ENCODE results near the gene PSMB3. TPM values are rescaled to one million over a fixed set of nuclear protein-coding genes. Genes with fewer than 3 reads are reported as not detected.

PSMB3 gene
- total RNA-seq, 1 donor from 2014 or later: 156 TPM

GRCh38 chr17:38741921-38742410 lies 10.6 kb upstream of the PSMB3 start:
- H3K27me3 ChIP-seq (ENCODE audit: control insufficient read depth in 3 of 3, insufficient read depth in 3 of 3, low read length in 3 of 3): peaks cover 14 to 25% (median 24%) of the 10 kb centered on the region in 3 donors

GRCh38 chr17:38742411-38743308 lies 9.9 kb upstream of the PSMB3 start:
- Histone ChIP-seq H3K27ac (ENCODE audit: low read depth, low read length) (peak overlapping the region; percentile 76), H3K9me3 (ENCODE audit: control insufficient read depth in 3 of 3, low read length in 3 of 3) (no peaks in the 10 kb centered on the region), H3K4me3 (ENCODE audit: low read length in 3 of 3) (peak overlapping the region in 1 of 3 donors; percentile 17), H3K9ac (ENCODE audit: low read depth in 1 of 3, low read length in 3 of 3) (peak overlapping the region in 2 of 3 donors; percentile 56 to 62), H3K36me3 (ENCODE audit: control insufficient read depth in 3 of 3, insufficient read depth in 3 of 3, low read length in 3 of 3) (peaks cover 0 to 12% (median 12%) of the 10 kb centered on the region in 3 donors), H3K27me3 (ENCODE audit: control insufficient read depth in 3 of 3, insufficient read depth in 3 of 3, low read length in 3 of 3) (peaks cover 15 to 26% (median 26%) of the 10 kb centered on the region in 3 donors), H3K4me1 (ENCODE audit: control insufficient read depth in 3 of 3, insufficient read depth in 3 of 3, low read length in 3 of 3) (peaks cover 26 to 42% (median 34%) of the 10 kb centered on the region in 3 donors)

More at GRCh38 chr17:38741921-38742410, 10.6 kb upstream of the PSMB3 start:
- Histone ChIP-seq H3K4me1 (ENCODE audit: control insufficient read depth in 3 of 3, insufficient read depth in 3 of 3, low read length in 3 of 3) (peaks cover 25 to 39% (median 34%) of the 10 kb centered on the region in 3 donors), H3K4me3 (ENCODE audit: low read length in 3 of 3) (peak overlapping the region in 1 of 3 donors; percentile 38), H3K9ac (ENCODE audit: low read depth in 1 of 3, low read length in 3 of 3) (peak overlapping the region; percentile 56 to 62 (median 57)), H3K36me3 (ENCODE audit: control insufficient read depth in 3 of 3, insufficient read depth in 3 of 3, low read length in 3 of 3) (peaks cover 0 to 14% (median 12%) of the 10 kb centered on the region in 3 donors), H3K9me3 (ENCODE audit: control insufficient read depth in 3 of 3, low read length in 3 of 3) (no peaks in the 10 kb centered on the region), H3K27ac (ENCODE audit: low read depth, low read length) (peak overlapping the region; percentile 76)

- Histone ChIP-seq H3K27ac (ENCODE audit: low read depth, low read length) (no peak overlapping the region), H3K27me3 (ENCODE audit: control insufficient read depth in 3 of 3, insufficient read depth in 3 of 3, low read length in 3 of 3) (peaks cover 19 to 32% (median 28%) of the 10 kb centered on the region in 3 donors), H3K36me3 (ENCODE audit: control insufficient read depth in 3 of 3, insufficient read depth in 3 of 3, low read length in 3 of 3) (peaks cover 0 to 8% (median 8%) of the 10 kb centered on the region in 3 donors), H3K9ac (ENCODE audit: low read depth in 1 of 3, low read length in 3 of 3) (no peak overlapping the region), H3K4me3 (ENCODE audit: low read length in 3 of 3) (no peak overlapping the region), H3K4me1 (ENCODE audit: control insufficient read depth in 3 of 3, insufficient read depth in 3 of 3, low read length in 3 of 3) (peaks cover 33 to 47% (median 37%) of the 10 kb centered on the region in 3 donors), H3K9me3 (ENCODE audit: control insufficient read depth in 3 of 3, low read length in 3 of 3) (no peaks in the 10 kb centered on the region)
Measured at GRCh38 chr17:38743556-38744171, 8.9 kb upstream of the PSMB3 start.

- peaks cover 50 to 65% (median 51%) of the 10 kb centered on the region in 3 donors for H3K4me1 ChIP-seq (ENCODE audit: control insufficient read depth in 3 of 3, insufficient read depth in 3 of 3, low read length in 3 of 3)
Measured at GRCh38 chr17:38745545-38745944, 7.0 kb upstream of the PSMB3 start.

GRCh38 chr17:38746004-38746848 lies 6.3 kb upstream of the PSMB3 start:
- Histone ChIP-seq H3K36me3 (ENCODE audit: control insufficient read depth in 3 of 3, insufficient read depth in 3 of 3, low read length in 3 of 3) (no peaks in the 10 kb centered on the region), H3K9ac (ENCODE audit: low read depth in 1 of 3, low read length in 3 of 3) (peak overlapping the region in 2 of 3 donors; percentile 23 to 50), H3K9me3 (ENCODE audit: control insufficient read depth in 3 of 3, low read length in 3 of 3) (no peaks in the 10 kb centered on the region), H3K4me3 (ENCODE audit: low read length in 3 of 3) (peak overlapping the region in 1 of 3 donors; percentile 76), H3K4me1 (ENCODE audit: control insufficient read depth in 3 of 3, insufficient read depth in 3 of 3, low read length in 3 of 3) (peaks cover 47 to 66% (median 56%) of the 10 kb centered on the region in 3 donors), H3K27ac (ENCODE audit: low read depth, low read length) (no peak overlapping the region), H3K27me3 (ENCODE audit: control insufficient read depth in 3 of 3, insufficient read depth in 3 of 3, low read length in 3 of 3) (peaks cover 11 to 49% (median 36%) of the 10 kb centered on the region in 3 donors)

More at GRCh38 chr17:38745545-38745944, 7.0 kb upstream of the PSMB3 start:
- Histone ChIP-seq H3K27me3 (ENCODE audit: control insufficient read depth in 3 of 3, insufficient read depth in 3 of 3, low read length in 3 of 3) (peaks cover 11 to 42% (median 30%) of the 10 kb centered on the region in 3 donors), H3K9ac (ENCODE audit: low read depth in 1 of 3, low read length in 3 of 3) (peak overlapping the region in 1 of 3 donors; percentile 33), H3K36me3 (ENCODE audit: control insufficient read depth in 3 of 3, insufficient read depth in 3 of 3, low read length in 3 of 3) (no peaks in the 10 kb centered on the region), H3K9me3 (ENCODE audit: control insufficient read depth in 3 of 3, low read length in 3 of 3) (no peaks in the 10 kb centered on the region), H3K27ac (ENCODE audit: low read depth, low read length) (no peak overlapping the region), H3K4me3 (ENCODE audit: low read length in 3 of 3) (no peak overlapping the region)

GRCh38 chr17:38746849-38747462 lies 5.6 kb upstream of the PSMB3 start:
- peak overlapping the region; percentile 10 to 50 (median 23) for H3K9ac ChIP-seq (ENCODE audit: low read depth in 1 of 3, low read length in 3 of 3)
- no peaks in the 10 kb centered on the region for H3K36me3 ChIP-seq (ENCODE audit: control insufficient read depth in 3 of 3, insufficient read depth in 3 of 3, low read length in 3 of 3)
- H3K4me1 ChIP-seq (ENCODE audit: control insufficient read depth in 3 of 3, insufficient read depth in 3 of 3, low read length in 3 of 3): peaks cover 43 to 62% (median 53%) of the 10 kb centered on the region in 3 donors
- H3K9me3 ChIP-seq (ENCODE audit: control insufficient read depth in 3 of 3, low read length in 3 of 3): no peaks in the 10 kb centered on the region
- peak overlapping the region in 2 of 3 donors; percentile 54 to 76 for H3K4me3 ChIP-seq (ENCODE audit: low read length in 3 of 3)
- H3K27ac ChIP-seq (ENCODE audit: low read depth, low read length): no peak overlapping the region
- H3K27me3 ChIP-seq (ENCODE audit: control insufficient read depth in 3 of 3, insufficient read depth in 3 of 3, low read length in 3 of 3): peaks cover 11 to 55% (median 39%) of the 10 kb centered on the region in 3 donors

- Histone ChIP-seq H3K4me3 (ENCODE audit: low read length in 3 of 3) (peak overlapping the region; percentile 64 to 76 (median 70)), H3K27me3 (ENCODE audit: control insufficient read depth in 3 of 3, insufficient read depth in 3 of 3, low read length in 3 of 3) (peaks cover 11 to 59% (median 39%) of the 10 kb centered on the region in 3 donors), H3K9ac (ENCODE audit: low read depth in 1 of 3, low read length in 3 of 3) (peak overlapping the region; percentile 64 to 76 (median 68)), H3K4me1 (ENCODE audit: control insufficient read depth in 3 of 3, insufficient read depth in 3 of 3, low read length in 3 of 3) (peaks cover 40 to 60% (median 50%) of the 10 kb centered on the region in 3 donors), H3K27ac (ENCODE audit: low read depth, low read length) (peak overlapping the region; percentile 62), H3K9me3 (ENCODE audit: control insufficient read depth in 3 of 3, low read length in 3 of 3) (no peaks in the 10 kb centered on the region), H3K36me3 (ENCODE audit: control insufficient read depth in 3 of 3, insufficient read depth in 3 of 3, low read length in 3 of 3) (peaks cover 0 to under 1% (median 0%) of the 10 kb centered on the region in 3 donors)
Measured at GRCh38 chr17:38747463-38748148, 4.9 kb upstream of the PSMB3 start.

- H3K4me3 ChIP-seq (ENCODE audit: low read length in 3 of 3): peak within 1 kb of the TSS; percentile 73 to 77 (median 76)
- peak within 1 kb of the TSS; percentile 68 to 76 (median 74) for H3K9ac ChIP-seq (ENCODE audit: low read depth in 1 of 3, low read length in 3 of 3)
- peaks cover 0 to 7% (median 5%) of the 10 kb centered on the region in 3 donors for H3K36me3 ChIP-seq (ENCODE audit: control insufficient read depth in 3 of 3, insufficient read depth in 3 of 3, low read length in 3 of 3)
- peaks cover 36 to 57% (median 55%) of the 10 kb centered on the region in 3 donors for H3K4me1 ChIP-seq (ENCODE audit: control insufficient read depth in 3 of 3, insufficient read depth in 3 of 3, low read length in 3 of 3)
- peak within 1 kb of the TSS; percentile 75 for H3K27ac ChIP-seq (ENCODE audit: low read depth, low read length)
- H3K27me3 ChIP-seq (ENCODE audit: control insufficient read depth in 3 of 3, insufficient read depth in 3 of 3, low read length in 3 of 3): peaks cover 11 to 59% (median 39%) of the 10 kb centered on the region in 3 donors
- H3K9me3 ChIP-seq (ENCODE audit: control insufficient read depth in 3 of 3, low read length in 3 of 3): no peaks in the 10 kb centered on the region
Measured at GRCh38 chr17:38748149-38748891, 4.2 kb upstream of the PSMB3 start, which contains the start of gene PCGF2. Gene PCGF2, minus strand, starts transcription at chr17:38748336. Its CDS starts 7,934 bp downstream, at chr17:38740402.

Data from skeletal muscle tissue (tissue), 4 donors.